HEK293T (cell line): ENCODE measurements around the gene PBX1.

Experiments used
- CTCF ChIA-PET: fragments of 350-600 bp; formaldehyde crosslinking; extraction: SDS; loops from one replicate; lab custom pipeline; 2021; ENCODE audit warnings: antibody characterized with exemption, inconsistent platforms; lab: Yijun Ruan, JAX
- POLR2A ChIA-PET: fragments of 350-600 bp; formaldehyde crosslinking; extraction: SDS; loops from one replicate; lab custom pipeline; 2020; ENCODE audit warnings: antibody characterized with exemption, inconsistent platforms; lab: Yijun Ruan, JAX
- DNase-seq: peaks from one replicate; pipeline ENCODE4 v3.0.0; 2012; ENCODE audit warnings: mixed read lengths; ENCODE audit errors: extremely low spot score
- ARNT ChIP-seq: fragments of 450-650 bp; IDR thresholded peaks from 2 replicates; pipeline ENCODE4 v1.6.1; 2017; ENCODE audit warnings: mild to moderate bottlenecking
- BHLHE40 ChIP-seq: fragments of 450-650 bp; IDR thresholded peaks from 2 replicates; pipeline ENCODE4 v1.6.1; 2016; ENCODE audit warnings: mild to moderate bottlenecking, moderate library complexity, borderline replicate concordance
- CTBP1 ChIP-seq: fragments of 450-650 bp; IDR thresholded peaks from 2 replicates; pipeline ENCODE4 v1.6.1; 2016; ENCODE audit warnings: borderline replicate concordance
- ELF4 ChIP-seq: fragments of 450-650 bp; IDR thresholded peaks from 2 replicates; pipeline ENCODE4 v1.6.1; 2017; ENCODE audit warnings: antibody characterized with exemption
- FOXA1 ChIP-seq: fragments of 450-650 bp; IDR thresholded peaks from 2 replicates; pipeline ENCODE4 v1.6.1; 2016; ENCODE audit warnings: mild to moderate bottlenecking
- FOXK2 ChIP-seq: fragments of 450-650 bp; IDR thresholded peaks from 2 replicates; pipeline ENCODE4 v1.6.1; 2016; ENCODE audit warnings: mild to moderate bottlenecking
- FOXM1 ChIP-seq: fragments of 450-650 bp; IDR thresholded peaks from 2 replicates; pipeline ENCODE4 v1.6.1; 2017; ENCODE audit warnings: mild to moderate bottlenecking, borderline replicate concordance
- HDGF ChIP-seq: fragments of 450-650 bp; IDR thresholded peaks from 2 replicates; pipeline ENCODE4 v1.6.1; 2017; ENCODE audit warnings: antibody characterized with exemption, borderline replicate concordance
- L3MBTL2 ChIP-seq: fragments of 450-650 bp; conservative IDR thresholded peaks from 2 replicates; pipeline ENCODE4 v1.6.1; 2016; ENCODE audit warnings: mild to moderate bottlenecking
- LEF1 ChIP-seq: fragments of 450-650 bp; IDR thresholded peaks from 2 replicates; pipeline ENCODE4 v1.6.1; 2017; ENCODE audit warnings: mild to moderate bottlenecking, borderline replicate concordance
- NFRKB ChIP-seq: fragments of 450-650 bp; IDR thresholded peaks from 2 replicates; pipeline ENCODE4 v1.6.1; 2016; ENCODE audit warnings: mild to moderate bottlenecking, moderate library complexity
- SP1 ChIP-seq: fragments of 450-650 bp; IDR thresholded peaks from 2 replicates; pipeline ENCODE4 v1.6.1; 2017
- SUZ12 ChIP-seq: fragments of 450-650 bp; IDR thresholded peaks from 2 replicates; pipeline ENCODE4 v1.6.1; 2016; ENCODE audit warnings: mild to moderate bottlenecking
- TARDBP ChIP-seq: fragments of 450-650 bp; IDR thresholded peaks from 2 replicates; pipeline ENCODE4 v1.6.1; 2016
- ZNF384 ChIP-seq: fragments of 450-650 bp; IDR thresholded peaks from 2 replicates; pipeline ENCODE4 v1.6.1; 2016
- TF ChIP-seq, protein P1 (sequence below): fragments of 450-650 bp; IDR thresholded peaks from 2 replicates; pipeline ENCODE4 v1.6.1; 2016

Gene PBX1

DNA sequence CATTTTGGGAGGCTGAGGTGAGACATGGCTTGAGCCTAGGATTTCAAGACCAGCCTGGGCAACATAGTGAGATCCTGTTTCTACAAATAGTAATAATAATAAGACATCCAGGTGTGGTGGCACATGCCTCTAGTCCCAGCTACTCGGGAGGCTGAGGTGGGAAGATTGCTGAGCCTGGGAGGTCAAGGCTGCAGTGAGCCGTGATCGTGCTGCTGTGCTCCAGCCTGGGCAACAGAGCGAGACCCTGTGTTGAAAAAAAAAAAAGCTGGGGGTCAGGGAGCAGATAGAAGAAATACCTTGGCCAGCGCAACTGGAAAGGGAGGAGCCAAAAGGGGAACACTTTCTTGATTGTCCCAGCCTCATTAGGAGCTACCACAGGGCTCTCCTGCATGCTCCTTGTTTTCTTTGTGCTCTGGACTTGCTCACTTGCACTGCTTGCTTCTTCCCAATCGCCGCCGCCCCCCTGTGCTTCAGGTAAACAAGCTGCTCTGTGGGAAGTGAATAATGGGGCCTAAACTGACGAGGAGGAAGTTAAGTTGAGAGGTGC, 31.1 kb downstream of the PBX1 start:
- no peak for TF ChIP-seq HDGF
- TF ChIP-seq ZNF384: peak; percentile 75
- ChIA-PET POLR2A (no interaction called here), CTCF (interaction anchor here (0.8 kb wide), 1 partner anchor 21 kb away, joined by 6 read pairs; no protein-coding TSS in a partner anchor)
- DNase-seq: no peak

DNA sequence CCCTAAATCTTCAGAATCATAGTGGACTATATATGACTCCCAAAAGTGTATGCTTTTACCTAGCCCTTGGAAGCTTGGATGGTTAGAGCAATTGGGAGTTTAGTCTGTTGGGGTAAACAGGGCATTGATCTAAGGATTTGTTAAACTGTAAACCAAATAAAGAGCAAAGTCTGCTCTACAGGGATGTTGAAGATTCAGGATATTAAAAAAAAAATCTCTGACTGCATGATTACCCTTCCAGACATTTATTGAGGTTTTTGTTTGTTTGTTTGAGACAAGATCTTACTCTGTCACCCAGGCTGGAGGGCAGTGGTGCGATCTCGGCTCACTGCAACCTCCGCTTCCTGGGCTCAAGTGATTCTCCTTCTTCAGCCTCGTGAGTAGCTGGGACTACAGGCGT, 31.6 kb downstream of the PBX1 start:
- ChIA-PET CTCF (interaction anchor here (0.7 to 2.3 kb wide), 3 partner anchors 12 to 277 kb away, joined by 6 read pairs; no protein-coding TSS in a partner anchor), POLR2A (interaction anchor here (1.2 kb wide), 2 partner anchors 15 to 32 kb away, joined by 3 to 4 read pairs; partner anchors contain the start of gene PBX1)
- DNase-seq: no peak
- TF ChIP-seq ELF4: no peak
- peak; percentile 80 for TF ChIP-seq ZNF384

DNA sequence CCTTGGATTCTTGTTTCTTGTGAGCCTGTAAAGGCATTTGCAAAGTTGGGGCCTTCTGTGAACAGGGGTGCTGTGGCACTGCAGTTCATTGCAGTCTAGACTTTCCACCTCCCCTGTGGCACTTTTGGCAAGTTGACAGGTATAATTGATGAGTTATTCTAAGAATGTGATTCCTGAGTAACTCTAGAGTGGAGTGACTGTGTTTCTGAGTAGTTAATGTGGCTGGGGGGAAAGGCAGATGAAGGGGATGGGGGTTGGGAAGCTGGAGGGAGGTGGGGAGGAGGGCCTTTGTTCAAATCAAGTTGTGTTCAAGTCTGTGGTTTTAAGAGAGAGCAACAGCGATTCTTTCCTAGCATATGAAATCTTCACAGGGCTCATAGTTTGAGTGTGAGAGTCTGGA, 32.9 kb downstream of the PBX1 start:
- TF ChIP-seq NFRKB (no peak), FOXK2 (no peak), SP1 (no peak), LEF1 (no peak), HDGF (no peak), ARNT (no peak), ELF4 (no peak), ZNF384 (no peak), CTBP1 (peak; percentile 42; the same call in 1 of the 2 replicates), FOXM1 (no peak)
- TF ChIP-seq, protein P1, sequence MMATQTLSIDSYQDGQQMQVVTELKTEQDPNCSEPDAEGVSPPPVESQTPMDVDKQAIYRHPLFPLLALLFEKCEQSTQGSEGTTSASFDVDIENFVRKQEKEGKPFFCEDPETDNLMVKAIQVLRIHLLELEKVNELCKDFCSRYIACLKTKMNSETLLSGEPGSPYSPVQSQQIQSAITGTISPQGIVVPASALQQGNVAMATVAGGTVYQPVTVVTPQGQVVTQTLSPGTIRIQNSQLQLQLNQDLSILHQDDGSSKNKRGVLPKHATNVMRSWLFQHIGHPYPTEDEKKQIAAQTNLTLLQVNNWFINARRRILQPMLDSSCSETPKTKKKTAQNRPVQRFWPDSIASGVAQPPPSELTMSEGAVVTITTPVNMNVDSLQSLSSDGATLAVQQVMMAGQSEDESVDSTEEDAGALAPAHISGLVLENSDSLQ: peak; percentile 94
- CTCF ChIA-PET: interaction anchor here (2.3 kb wide), 1 partner anchor 11 kb away, joined by 6 read pairs; no protein-coding TSS in a partner anchor
- DNase-seq: no peak
- POLR2A ChIA-PET: interaction anchor here (1.2 kb wide), 2 partner anchors 14 to 33 kb away, joined by 3 to 4 read pairs; partner anchors contain the start of gene PBX1

DNA sequence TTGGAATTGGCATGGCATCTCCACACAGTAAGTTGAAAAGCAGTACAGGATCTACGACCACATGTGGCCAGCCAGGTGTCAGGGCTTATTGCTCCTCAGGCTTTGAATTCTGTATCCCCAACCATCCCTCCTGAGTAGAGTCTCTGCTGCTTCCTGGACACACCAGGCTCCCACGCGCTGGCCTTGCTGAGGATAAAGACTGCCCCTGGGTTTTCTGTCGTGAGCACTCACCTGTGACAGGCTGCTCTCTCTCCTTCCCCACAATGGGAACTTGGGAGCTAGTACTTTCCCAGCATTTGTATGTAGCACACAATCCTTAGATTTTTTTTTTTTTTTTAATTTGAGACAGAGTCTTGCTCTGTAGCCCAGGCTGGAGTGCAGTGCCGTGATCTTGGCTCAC, 33.6 kb downstream of the PBX1 start:
- ChIA-PET CTCF (interaction anchor here (2.3 kb wide), 1 partner anchor 10 kb away, joined by 6 read pairs; no protein-coding TSS in a partner anchor), POLR2A (no interaction called here)
- TF ChIP-seq FOXA1 (no peak), ZNF384 (no peak), SUZ12 (no peak), TARDBP (no peak), LEF1 (no peak), SP1 (no peak), HDGF (no peak), ARNT (no peak), FOXK2 (no peak), BHLHE40 (no peak), ELF4 (no peak), CTBP1 (no peak), FOXM1 (no peak), L3MBTL2 (no peak)
- TF ChIP-seq, protein P1: no peak
- DNase-seq: no peak

DNA sequence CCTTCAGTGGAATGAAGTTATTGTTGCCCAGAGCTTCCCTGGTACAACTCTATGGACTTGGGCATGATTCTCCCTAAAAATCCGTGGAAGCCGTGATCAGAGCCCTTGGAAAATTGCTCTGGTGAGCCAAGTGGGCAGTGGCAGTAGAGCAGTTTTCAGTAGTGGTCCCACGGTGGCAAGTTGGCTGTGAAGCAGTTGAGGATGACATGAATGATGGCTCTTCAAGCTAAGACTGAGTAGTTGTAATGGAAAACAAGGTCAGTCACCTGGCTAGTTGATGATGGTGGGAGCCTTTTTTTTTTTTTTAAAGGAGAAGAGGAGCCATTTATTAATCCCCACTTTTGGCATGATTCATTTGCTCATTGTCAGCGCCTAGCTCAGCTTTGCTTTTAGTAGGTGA, 36.2 kb downstream of the PBX1 start:
- DNase-seq: no peak
- CTCF ChIA-PET: no interaction called here
- TF ChIP-seq ZNF384: peak; percentile 68
- no peak for TF ChIP-seq LEF1
- POLR2A ChIA-PET: no interaction called here

DNA sequence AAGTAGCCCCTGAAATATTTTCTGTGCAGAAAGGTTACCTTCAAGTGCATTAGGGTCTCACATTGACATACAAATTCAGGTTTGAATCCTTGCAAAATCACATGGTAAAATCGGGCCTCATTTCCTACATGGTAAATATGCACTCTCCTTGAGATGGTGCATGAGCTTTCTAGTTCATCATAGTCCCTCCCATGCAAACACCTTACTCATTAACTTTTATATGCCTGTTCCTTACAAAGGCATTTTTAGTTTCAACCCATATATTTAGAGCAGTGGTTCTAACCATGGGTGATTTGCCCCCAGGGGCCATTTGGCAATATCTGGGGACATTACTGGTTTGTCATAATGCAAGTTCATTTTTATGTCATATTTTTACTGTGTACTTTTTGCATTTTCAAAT, 37.2 kb downstream of the PBX1 start:
- no peak for TF ChIP-seq SP1
- TF ChIP-seq ELF4: no peak
- no peak for TF ChIP-seq SUZ12
- TF ChIP-seq CTBP1: no peak
- TF ChIP-seq FOXK2: no peak
- no peak for DNase-seq
- CTCF ChIA-PET: no interaction called here
- POLR2A ChIA-PET: no interaction called here

DNA sequence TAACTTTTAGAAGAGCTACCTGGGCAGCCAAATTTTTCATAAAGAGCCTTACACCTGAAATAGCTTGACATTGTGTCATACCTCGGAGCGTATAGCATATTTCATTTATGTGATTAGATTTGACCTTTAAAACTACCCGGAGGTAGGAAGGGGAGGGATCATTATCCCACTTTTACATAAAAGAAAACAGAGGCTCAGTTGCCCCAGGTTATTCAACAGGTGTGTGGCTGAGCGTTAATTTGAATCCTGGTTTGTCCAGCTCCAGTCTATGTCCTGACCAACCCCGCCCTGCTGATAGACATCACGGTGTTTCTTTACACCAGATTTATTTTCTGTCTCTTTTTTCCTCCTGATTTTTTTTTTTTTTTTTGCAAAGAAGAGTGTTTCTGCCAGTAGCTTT, 39.7 kb downstream of the PBX1 start:
- TF ChIP-seq ZNF384 (peak; percentile 41; the same call in 1 of the 2 replicates), TARDBP (no peak)
- DNase-seq: no peak
- POLR2A ChIA-PET: interaction anchor here (0.8 to 1.3 kb wide), 2 partner anchors 13 to 40 kb away, joined by 6 to 7 read pairs; partner anchors contain the start of gene PBX1
- CTCF ChIA-PET: no interaction called here

DNA sequence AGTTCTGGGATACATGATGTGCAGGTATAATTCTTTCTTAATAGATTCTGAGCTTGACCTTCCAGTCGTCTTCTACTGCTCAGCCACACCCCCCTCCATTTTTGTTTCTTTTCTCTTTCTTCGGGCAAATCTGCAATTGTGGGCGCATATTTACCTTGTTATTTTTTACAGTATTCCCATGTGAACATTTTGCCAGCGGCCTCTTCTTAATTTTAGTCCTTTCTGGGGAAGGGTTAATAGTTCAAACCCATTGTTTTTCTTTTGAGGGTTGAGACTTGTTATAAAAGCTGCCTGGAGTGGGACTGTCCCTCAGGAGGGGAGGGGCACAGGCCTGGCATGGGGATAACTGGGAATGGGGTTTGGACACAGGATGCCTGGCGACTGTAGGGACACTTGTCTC, 40.3 kb downstream of the PBX1 start:
- ChIA-PET POLR2A (interaction anchor here (1.3 kb wide), 1 partner anchor 40 kb away, joined by 7 read pairs; the partner anchor contains the start of gene PBX1), CTCF (no interaction called here)
- TF ChIP-seq SUZ12 (no peak), FOXM1 (no peak)
- TF ChIP-seq, protein P1: no peak
- DNase-seq: no peak
